ENCODE measurements around the gene XRCC1.
"Not testable (repeated sequence)": the region's sequence is repeated elsewhere in the genome, so short reads cannot be mapped to it uniquely, and the experiment has no call there.

The XRCC1 gene

GRCh38 chr19:43605875-43606568, 30.7 kb upstream of the XRCC1 start:
- POLR2A ChIA-PET = interaction anchor here (0.7 to 1.1 kb wide), 3 partner anchors 10 to 1472 kb away, joined by 3 to 7 read pairs (median 6); partner anchors contain the start of genes IRGQ and ZNF576
- TF ChIP-seq CTCF (IDR thresholded peaks at IDR 0.05; ENCODE audit: control extremely low read depth, extremely low read depth, low read depth, missing control alignments) = no peak
- CTCF ChIA-PET = interaction anchor here (1.1 to 3.0 kb wide), 4 partner anchors 9 to 159 kb away, joined by 4 to 8 read pairs (median 4); partner anchors contain the start of gene ZNF576
- DNase-seq (ENCODE audit: extremely low spot score) = no peak

- CTCF ChIA-PET = interaction anchor here (0.9 to 1.8 kb wide), 5 partner anchors 11 to 168 kb away, joined by 3 to 6 read pairs (median 3); partner anchors contain the start of gene SRRM5
- DNase-seq (ENCODE audit: extremely low spot score); POLR2A ChIA-PET: not testable (repeated sequence)
Observed at GRCh38 chr19:43600326-43600725, 25.0 kb upstream of the XRCC1 start.

GRCh38 chr19:43599635-43600295, 24.4 kb upstream of the XRCC1 start:
- CTCF ChIA-PET = interaction anchor here (0.9 to 1.8 kb wide), 5 partner anchors 12 to 167 kb away, joined by 3 to 6 read pairs (median 3); partner anchors contain the start of gene SRRM5
- DNase-seq (ENCODE audit: extremely low spot score) = no peak
- POLR2A ChIA-PET = no interaction called here
- TF ChIP-seq CTCF (IDR thresholded peaks at IDR 0.05; ENCODE audit: control extremely low read depth, extremely low read depth, low read depth, missing control alignments) = no peak

DNA sequence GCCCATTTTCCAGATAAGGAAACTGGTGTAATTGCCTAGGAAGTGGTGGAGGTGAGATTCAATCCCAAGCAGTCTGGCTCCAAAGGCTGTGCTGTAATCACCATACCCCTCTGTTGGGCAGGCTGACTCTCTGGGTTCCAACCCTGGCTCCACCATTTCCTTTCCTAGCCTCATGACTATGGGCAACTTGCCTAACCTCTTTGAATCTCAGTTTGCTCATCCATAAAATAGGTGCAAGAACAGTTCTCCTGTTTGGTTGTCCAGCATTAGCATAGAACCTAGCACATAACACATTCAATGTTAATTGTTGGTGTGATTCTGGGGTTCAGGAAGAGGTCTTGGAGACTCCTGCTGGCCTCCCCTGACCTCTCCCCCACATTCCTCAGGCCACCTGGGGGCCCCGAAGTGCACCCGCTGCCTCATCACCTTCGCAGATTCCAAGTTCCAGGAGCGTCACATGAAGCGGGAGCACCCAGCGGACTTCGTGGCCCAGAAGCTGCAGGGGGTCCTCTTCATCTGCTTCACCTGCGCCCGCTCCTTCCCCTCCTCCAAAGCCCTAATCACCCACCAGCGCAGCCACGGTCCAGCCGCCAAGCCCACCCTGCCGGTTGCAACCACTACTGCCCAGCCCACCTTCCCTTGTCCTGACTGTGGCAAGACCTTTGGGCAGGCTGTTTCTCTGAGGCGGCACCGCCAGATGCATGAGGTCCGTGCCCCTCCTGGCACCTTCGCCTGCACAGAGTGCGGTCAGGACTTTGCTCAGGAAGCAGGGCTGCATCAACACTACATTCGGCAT, 23.3 kb upstream of the XRCC1 start:
- ChIA-PET POLR2A (no interaction called here), CTCF (interaction anchor here (1.8 kb wide), 1 partner anchor 151 kb away, joined by 5 read pairs; no protein-coding TSS in a partner anchor)
- DNase-seq (ENCODE audit: extremely low spot score) = no peak
- no peak for TF ChIP-seq CTCF (IDR thresholded peaks at IDR 0.05; ENCODE audit: control extremely low read depth, extremely low read depth, low read depth, missing control alignments)

DNA sequence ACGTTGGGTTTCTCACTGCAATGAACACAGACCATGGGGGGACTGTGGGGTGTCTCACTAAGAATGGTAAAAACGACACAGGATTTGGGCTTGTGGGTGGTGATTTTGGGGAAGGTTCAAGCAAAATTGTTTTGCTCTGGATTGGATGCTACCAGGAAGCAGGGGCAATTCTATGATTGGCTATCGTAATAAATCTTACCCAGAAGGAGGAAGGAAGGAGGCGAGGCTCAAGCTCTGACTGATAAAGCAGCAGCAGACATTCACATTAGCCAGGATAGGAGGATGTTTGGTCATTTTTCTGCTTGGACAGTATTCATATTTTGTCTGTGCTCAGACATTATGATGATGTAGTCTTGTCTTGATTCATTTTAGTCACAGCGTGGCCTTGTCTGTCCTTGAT, 22.5 kb upstream of the XRCC1 start:
- POLR2A ChIA-PET = no interaction called here
- DNase-seq (ENCODE audit: extremely low spot score) = no peak
- CTCF ChIA-PET = interaction anchor here (6.1 kb wide), 1 partner anchor 44 kb away, joined by 60 read pairs; no protein-coding TSS in a partner anchor
- no peak for TF ChIP-seq CTCF (IDR thresholded peaks at IDR 0.05; ENCODE audit: control extremely low read depth, extremely low read depth, low read depth, missing control alignments)

- ChIA-PET CTCF (interaction anchor here (0.6 to 6.1 kb wide), 7 partner anchors 9 to 1233 kb away, joined by 3 to 60 read pairs (median 9); partner anchors contain the start of gene ZNF575), POLR2A (interaction anchor here (1.3 to 1.4 kb wide), 2 partner anchors 8 to 10 kb away, joined by 3 to 6 read pairs; no protein-coding TSS in a partner anchor)
- TF ChIP-seq CTCF (IDR thresholded peaks at IDR 0.05; ENCODE audit: control extremely low read depth, extremely low read depth, low read depth, missing control alignments) = no peak
- DNase-seq (ENCODE audit: extremely low spot score) = no peak
Observed at GRCh38 chr19:43596842-43597461, 21.6 kb upstream of the XRCC1 start.
